Ishikawa (cell line): Measurements from ENCODE around the gene SUSD6.

Experiments used
- EGR1 ChIP-seq: IDR thresholded peaks from 2 replicates; pipeline ENCODE4 v1.6.1; 2012
- FOXM1 ChIP-seq: IDR thresholded peaks from 2 replicates; pipeline ENCODE4 v1.6.1; 2012; ENCODE audit warnings: low read depth, borderline replicate concordance
- MAX ChIP-seq: IDR thresholded peaks from 2 replicates; pipeline ENCODE4 v1.6.1; 2012
- NFIC ChIP-seq: IDR thresholded peaks from 2 replicates; pipeline ENCODE4 v1.6.1; 2012
- REST ChIP-seq: IDR thresholded peaks from 2 replicates; pipeline ENCODE4 v1.6.1; 2012; ENCODE audit warnings: low read depth, mild to moderate bottlenecking

GRCh38 chr14:69594846-69595245 is 16.6 kb upstream of the SUSD6 start:
- no peak for TF ChIP-seq MAX
- no peak for TF ChIP-seq EGR1
- no peak for TF ChIP-seq NFIC
- TF ChIP-seq FOXM1: no peak
- TF ChIP-seq REST: no peak
